ENCODE data around the gene SET. TPM values are rescaled to one million over a fixed set of nuclear protein-coding genes. Genes with fewer than 3 reads are reported as not detected.
A peak's percentile ranks its signal among the peaks of the same experiment; 100 is the strongest.
"Not testable (repeated sequence)": the region's sequence is repeated elsewhere in the genome, so short reads cannot be mapped to it uniquely, and the experiment has no call there.

SET gene
- total RNA-seq: 395 and 577 TPM in 2 replicates

GRCh38 chr9:128688501-128689292, at the start of gene SET:
TSS of gene SET (plus strand) at chr9:128689222. CDS start at chr9:128689583, 361 bp downstream.
- DNase-seq (ENCODE audit: low read depth): peak; percentile 64

- DNase-seq (ENCODE audit: low read depth): no peak
These were observed 48.4 kb upstream of the SET start for GRCh38 chr9:128640603-128641002.

- no peak for DNase-seq (ENCODE audit: low read depth)
These were observed 46.3 kb upstream of the SET start for GRCh38 chr9:128642675-128643245.

GRCh38 chr9:128643519-128644300, 45.3 kb upstream of the SET start:
- DNase-seq (ENCODE audit: low read depth): peak; percentile 32

GRCh38 chr9:128648206-128648605, 40.8 kb upstream of the SET start:
- not testable (repeated sequence) for DNase-seq (ENCODE audit: low read depth)

GRCh38 chr9:128651798-128652197, 37.2 kb upstream of the SET start:
- no peak for DNase-seq (ENCODE audit: low read depth)

- DNase-seq (ENCODE audit: low read depth): no peak
These were observed 35.1 kb upstream of the SET start for GRCh38 chr9:128653908-128654307.

GRCh38 chr9:128654481-128654880, 34.5 kb upstream of the SET start:
- DNase-seq (ENCODE audit: low read depth): no peak

- DNase-seq (ENCODE audit: low read depth): peak; percentile 51
These were observed 32.3 kb upstream of the SET start, which contains the start of gene DYNC2I2 for GRCh38 chr9:128656416-128657343. TSS of gene DYNC2I2 (minus strand) at chr9:128656847. CDS start at chr9:128656726, 121 bp downstream.

GRCh38 chr9:128657344-128657704, 31.7 kb upstream of the SET start:
- DNase-seq (ENCODE audit: low read depth): no peak

- DNase-seq (ENCODE audit: low read depth): no peak
These were observed 31.2 kb upstream of the SET start for GRCh38 chr9:128657796-128658195.

GRCh38 chr9:128666481-128666941, 22.5 kb upstream of the SET start:
- not testable (repeated sequence) for DNase-seq (ENCODE audit: low read depth)

GRCh38 chr9:128669786-128670185, 19.2 kb upstream of the SET start:
- DNase-seq (ENCODE audit: low read depth): no peak

GRCh38 chr9:128675382-128675781, 13.6 kb upstream of the SET start:
- DNase-seq (ENCODE audit: low read depth): no peak

GRCh38 chr9:128677794-128678193, 11.2 kb upstream of the SET start:
- no peak for DNase-seq (ENCODE audit: low read depth)

GRCh38 chr9:128683340-128684064, 5.5 kb upstream of the SET start:
- DNase-seq (ENCODE audit: low read depth): peak; percentile 92

- DNase-seq (ENCODE audit: low read depth): no peak
These were observed 5.0 kb upstream of the SET start for GRCh38 chr9:128684065-128684324.

- DNase-seq (ENCODE audit: low read depth): peak; percentile 78
These were observed 4.5 kb upstream of the SET start for GRCh38 chr9:128684325-128685199.

- no peak for DNase-seq (ENCODE audit: low read depth)
These were observed 3.2 kb upstream of the SET start for GRCh38 chr9:128685636-128686489.

Data from renal cortical epithelial cell (primary cell).